Muscle of back (tissue), 11 donors: ENCODE measurements around the gene SLC45A3. TPM values are rescaled to one million over a fixed set of nuclear protein-coding genes. Genes with fewer than 3 reads are reported as not detected.
"Not testable (repeated sequence)": the region's sequence is repeated elsewhere in the genome, so short reads cannot be mapped to it uniquely, and the experiment has no call there.

Experiments
- DNase-seq, 3 donors: peaks; one replicate each; pipeline versions ENCODE4 v3.0.0 to v3.0.0-alpha.2; 2013
- polyA plus RNA-seq, 10 donors: library from polyadenylated mRNA; unstranded; fragments of 120-200 nt; gene quantifications; one replicate each; pipeline ENCODE4 v1.2.1, GENCODE V29; 2013; ENCODE audit not compliant: insufficient read length in 10 of 10

SLC45A3 gene
- polyA plus RNA-seq, 10 donors = 2.1 to 3.5 (median 3.0) TPM

DNA sequence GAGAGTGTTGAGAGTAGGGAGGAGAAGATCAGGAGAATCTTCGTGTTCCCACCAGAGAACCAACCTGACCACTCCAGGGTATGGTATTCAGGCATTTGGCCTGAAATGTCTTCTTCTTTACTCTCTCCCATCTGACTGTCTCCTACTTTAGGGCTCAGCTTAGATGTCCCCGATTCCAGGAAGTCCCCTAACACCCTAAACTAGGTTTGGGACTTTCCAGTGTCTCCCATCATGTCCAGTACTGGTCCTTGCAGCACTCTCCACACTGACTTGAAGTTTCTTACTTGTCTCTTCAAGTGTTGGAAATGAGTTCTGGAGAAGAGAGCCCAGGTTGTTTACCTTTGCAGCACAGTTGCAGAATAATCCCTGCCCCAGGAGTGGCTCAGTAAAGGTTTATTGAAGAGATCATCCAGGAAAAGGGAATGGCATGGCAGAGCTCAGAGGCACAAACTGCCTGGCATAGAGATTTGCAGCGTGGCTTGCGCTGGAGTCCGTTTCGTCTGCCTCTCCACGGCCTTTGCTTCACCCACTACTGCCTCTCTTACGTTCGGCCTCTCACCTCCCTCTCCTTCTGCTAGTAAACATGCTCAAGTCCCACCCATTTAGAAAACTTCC is 42.3 kb downstream of the SLC45A3 start:
- no peak for DNase-seq

DNA sequence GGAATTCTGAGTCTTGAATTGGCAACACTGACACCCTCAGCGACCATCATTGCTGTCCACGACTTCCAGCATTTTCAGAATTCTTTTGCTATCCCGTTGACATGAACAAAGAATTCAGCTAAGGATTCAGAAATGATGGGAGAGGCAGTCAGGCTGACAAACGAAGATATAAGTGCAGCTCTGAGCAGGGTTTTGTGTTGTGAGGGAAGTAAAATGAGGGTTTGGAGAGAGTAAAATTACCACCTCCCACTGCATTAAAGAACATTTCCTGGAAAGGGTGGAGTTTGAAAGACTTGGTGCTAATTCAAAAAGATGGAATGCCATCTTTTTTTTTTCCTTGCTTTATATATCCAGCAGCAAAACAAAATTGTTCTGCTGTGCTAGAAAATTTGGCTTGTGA is 43.6 kb downstream of the SLC45A3 start:
- peak in 1 of 3 donors; percentile 61 for DNase-seq

DNA sequence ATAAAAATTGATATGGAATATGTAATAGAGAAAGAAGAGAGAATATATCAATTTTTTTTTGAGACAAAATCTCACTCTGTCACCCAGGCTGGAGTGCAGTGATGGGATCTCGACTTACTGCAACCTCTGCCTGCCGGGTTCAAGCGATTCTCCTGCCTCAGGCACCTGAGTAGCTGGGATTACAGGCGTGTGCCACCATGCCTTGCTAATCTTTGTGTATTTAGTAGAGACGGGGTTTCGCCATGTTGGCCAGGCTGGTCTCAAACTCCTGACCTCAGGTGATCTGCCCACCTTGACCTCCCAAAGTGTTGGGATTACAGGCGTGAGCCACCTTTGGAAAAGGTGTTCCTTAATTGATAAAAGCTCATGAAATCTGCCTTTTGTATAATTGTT is 44.2 kb downstream of the SLC45A3 start:
- not testable (repeated sequence) for DNase-seq

DNA sequence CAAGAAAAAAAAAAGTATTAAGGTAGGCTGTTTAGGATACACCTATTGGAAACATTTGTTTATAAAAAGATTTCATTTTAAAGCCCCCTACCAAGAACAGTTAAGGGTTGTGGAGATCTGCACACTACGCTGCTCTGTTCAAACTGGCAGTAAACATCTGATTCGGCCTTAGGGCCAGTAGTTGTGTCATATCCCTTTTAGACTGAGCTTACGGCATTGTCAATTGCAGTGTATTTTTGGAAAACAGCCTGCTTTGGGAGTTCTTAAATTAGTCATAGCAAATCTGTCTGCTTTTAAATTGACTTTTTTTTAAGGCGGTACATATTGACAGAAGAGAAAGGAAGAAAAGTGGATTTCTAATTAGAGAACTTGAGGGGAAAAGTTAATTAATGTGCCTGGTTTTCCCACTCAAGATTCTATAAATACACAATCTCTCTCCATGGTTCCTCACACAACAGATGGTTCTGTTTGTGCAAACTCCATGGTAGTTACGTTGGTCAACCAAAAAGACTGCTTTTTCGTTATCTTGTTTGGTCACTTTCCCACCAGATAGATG is 46.8 kb downstream of the SLC45A3 start:
- DNase-seq = peak in 2 of 3 donors; percentile 8 to 25

DNA sequence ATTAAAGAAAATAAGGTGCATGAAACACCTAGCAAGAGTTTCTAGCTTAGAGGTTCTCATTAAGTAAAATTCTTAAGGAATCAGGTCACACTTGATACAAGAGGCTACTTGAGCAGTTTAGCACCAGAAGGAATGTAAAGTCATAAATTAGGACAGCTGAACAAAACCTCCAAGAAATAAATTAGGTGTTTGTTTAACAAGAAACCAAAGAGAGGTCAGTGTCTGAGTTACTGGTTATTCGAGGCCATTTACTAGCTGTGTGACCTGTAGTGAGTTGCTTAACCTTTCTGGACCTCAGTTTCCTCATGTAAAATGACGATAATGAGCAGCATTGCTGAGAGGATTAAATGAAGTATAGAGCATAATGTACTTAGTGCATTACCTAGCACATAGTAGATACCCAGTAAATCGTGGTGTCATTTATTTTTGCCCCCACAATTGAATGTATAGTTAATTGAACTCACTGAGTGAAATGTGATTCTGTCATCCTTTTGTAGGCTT is 47.6 kb downstream of the SLC45A3 start:
- no peak for DNase-seq

DNA sequence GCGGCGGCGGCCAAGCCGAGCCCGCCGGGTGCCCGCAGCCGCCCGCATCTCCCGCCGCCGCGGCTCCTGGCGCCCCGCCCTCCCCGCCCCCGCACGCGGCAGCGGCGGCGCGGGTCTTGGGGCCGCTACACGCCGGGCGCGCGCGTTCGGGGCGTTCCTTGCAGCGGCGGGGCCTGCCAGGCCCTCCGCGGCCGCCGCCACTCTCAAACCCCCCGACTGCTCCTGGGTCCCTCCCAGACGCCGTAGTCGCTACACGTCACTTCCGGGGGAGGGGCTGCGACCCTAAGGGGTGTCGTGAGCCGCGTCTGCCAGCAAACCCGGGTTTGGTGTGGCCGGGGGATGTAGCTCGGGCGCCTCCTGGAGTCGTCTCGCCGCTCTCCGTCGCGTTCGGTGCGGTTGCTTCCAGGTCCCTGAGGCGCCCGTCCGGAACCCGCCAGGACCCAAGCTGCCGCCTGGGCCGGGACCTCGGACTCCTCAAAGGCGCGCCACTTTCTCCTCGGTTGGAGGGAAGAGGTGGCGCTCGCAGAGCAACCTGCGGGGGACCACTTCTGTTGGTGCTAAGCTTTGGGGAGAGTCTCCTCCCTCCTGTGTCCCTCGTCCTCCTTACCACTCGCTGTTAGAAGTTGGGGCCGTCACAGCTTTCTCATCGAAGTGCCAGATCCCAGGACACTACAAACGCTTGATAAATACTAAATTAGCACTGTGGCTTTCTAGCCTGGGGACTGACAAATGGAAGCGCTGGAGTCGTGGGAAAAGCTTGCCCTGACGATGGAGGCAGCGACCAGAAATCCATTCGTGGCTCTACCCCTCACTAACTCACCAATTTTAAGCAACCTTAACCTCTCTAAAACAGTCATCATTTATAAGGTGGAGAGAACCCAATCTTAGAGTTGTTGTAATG is 48.3 kb downstream of the SLC45A3 start, which contains the start of gene ELK4:
ELK4 (minus strand) TSS at position 244 of the 901 bp plus-strand sequence. CDS start 8,129 bp downstream, outside the sequence.
- DNase-seq = peak; percentile 99

DNA sequence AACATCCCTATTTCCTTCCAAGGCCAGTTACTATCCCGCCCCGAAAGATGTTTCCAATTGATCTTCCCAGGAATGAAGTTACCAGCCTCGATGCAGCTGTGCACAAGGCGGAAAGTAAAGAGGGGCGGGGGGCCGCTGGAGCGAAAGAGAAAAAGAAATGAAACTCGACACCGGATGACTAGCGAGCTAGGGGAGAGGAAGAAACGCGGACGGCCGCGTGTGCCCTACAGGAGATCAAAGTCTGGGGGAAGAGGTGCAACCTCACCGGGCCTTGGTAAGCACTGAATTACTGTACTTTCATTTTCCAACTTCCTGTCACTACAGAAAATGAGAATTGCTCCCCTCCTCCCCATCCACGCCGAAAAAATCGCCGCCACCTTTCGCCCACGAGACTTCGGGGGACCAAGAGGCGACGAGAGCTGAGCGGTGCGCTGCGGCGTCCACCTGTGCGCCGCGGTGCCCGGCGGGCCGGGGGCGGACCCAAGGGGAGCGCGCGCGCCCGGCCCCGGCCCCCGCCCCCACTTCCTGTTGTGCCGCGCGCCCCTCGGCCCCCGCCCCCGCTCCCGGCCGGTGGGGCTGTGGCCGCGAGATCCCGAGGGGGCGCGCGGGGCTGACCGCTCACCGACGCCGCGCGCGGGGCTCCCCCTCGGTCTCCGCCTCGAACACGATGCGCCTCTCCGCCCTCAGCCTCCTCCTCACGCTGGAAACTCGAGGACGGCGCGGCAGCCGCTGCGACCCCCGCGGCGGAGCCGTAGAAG is 49.1 kb downstream of the SLC45A3 start:
- peak; percentile 68 to 94 (median 85) for DNase-seq

DNA sequence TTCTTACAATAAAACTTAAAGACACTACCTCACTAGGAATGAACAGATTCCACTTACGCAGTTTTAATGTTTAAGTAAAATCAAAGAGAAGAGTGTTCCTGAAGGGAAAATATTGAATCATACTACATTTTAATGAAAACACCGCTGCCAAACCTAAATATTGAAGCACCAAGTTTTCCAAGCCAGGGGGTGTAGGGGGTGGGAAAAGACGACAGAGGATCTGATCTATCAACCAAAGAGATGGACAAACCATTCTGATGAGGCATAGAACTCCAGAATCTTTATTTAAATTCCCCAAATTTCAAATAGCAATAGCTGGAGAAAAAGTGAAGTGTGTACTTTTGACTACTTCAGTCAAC is 49.7 kb downstream of the SLC45A3 start:
- DNase-seq = no peak

DNA sequence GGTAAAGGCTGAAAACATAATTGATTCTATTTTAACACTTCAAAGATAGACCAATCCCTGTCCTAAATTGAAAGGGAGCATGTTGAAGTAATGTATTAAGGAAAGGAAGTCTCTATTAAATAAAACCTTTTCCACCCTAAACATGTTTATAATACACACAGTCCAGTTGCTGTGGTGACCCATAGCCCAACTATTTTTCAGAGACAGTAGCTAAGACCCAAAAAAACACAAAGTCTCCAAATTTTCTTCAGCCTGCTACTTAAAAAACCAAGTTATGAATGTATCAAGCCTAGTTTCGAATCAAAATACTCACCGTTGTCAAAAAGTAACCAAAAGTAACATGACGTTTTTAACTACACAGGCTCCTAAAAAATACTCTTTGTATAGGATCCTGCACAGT is 50.1 kb downstream of the SLC45A3 start:
- DNase-seq = peak; percentile 41 to 78 (median 61)

DNA sequence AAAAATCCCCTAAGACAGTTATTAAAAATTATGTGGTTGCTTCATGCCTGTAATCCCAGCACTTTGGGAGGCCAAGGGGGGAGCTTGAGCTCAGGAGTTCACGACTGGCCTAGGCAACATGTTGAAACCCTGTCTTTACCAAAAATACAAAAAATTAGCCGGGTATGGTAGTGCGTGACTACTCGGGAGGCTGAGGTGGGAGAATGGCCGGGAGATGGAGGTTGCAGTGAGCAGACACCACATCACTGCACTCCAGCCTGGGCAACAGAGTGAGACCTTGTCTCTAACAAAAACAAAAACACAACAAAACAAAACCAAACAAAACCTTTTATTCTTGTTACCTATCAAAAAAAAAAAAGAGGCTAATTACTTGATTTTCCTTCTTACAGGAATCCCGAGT is 50.6 kb downstream of the SLC45A3 start:
- DNase-seq = no peak

DNA sequence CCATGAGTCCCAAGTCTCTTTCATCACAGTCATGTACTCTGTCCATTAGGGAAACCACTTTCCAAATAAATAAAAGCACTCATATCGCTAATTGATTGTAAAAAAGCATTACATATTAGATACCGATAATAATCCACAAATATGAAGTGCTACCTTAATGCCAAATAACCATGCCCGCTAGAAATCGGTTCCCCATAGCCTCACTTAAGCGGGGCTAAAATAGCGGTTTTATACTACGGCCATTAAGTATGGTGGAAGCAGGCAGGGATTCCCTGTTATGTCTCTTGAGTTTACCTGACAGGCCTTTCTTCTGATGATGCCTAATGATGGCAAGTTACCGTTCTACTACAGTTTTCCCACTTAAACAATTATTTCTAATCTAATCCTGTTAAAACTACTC is 52.4 kb downstream of the SLC45A3 start:
- no peak for DNase-seq

DNA sequence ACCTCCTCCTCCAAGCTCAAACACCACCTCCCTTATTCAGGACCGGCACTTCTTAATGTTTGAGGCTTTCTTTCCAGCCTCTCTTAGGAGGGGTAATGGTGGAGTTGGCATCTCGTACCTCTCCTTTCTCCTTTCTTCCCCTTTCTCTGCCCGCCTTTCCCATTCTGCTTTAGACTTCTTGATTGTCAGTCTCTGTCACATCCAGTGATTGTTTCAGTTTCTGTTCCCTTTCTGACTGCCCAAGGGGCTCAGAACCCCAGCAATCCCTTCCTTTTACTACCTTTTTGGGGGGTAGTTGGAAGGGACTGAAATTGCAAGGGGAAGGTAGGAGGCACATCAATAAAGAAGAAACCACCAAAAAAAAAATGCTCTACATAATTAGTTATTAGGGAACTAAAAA is 54.1 kb downstream of the SLC45A3 start:
- no peak for DNase-seq

DNA sequence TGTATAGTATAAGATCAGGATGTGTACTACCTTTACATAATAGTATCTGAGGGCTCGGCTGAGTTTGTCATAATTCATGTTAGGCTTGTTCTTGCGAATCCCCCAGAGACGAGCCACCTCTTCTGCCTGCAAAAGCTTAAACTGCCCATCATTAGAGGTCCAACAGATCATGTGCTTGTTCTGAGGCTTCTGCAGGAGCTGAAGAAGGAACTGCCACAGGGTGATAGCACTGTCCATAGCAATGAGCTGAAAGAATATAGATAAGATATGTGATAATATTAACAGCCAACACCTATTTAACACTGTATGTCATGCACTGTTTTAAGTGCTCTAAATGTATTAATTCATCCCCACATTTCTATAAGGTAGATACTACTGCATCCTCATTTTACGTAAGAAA is 56.7 kb downstream of the SLC45A3 start:
- no peak for DNase-seq

DNA sequence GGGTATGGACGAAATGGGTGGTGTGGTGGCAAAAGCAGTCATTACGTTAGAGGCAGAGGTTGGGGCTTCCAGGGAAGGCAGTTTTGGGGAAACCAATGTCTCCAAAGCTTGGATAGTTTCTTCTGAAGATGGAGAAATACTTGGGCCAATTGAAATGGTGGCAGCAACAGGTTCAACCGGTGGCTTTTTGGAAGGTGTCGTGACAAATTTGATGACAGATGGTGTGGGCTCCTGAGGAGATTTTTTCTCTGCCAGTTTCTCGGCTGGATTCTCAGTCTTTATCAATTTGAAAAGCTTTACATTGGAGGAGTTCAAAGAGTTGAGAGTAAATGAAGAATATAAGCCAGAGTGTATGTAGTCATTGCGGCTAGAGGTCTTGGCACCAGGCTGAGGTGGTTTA is 60.0 kb downstream of the SLC45A3 start:
- DNase-seq = no peak

DNA sequence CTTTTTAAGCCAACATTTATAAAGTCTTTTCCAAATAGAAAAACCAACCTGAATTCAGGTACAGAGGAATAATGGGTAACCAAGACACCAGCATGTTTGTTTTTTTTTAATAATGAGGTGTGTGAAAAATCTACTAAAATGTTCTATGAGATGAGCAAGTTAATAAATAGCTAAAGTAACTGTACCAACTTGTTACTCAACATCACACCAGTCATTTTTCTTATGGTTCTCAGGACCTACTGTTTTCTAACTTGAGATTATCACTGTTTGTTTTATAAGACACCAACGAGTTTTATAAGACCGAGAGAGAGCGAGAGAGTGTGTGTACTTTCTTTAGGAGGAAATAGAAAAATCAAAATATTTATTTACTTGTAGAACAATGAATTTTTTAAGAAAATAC is 60.9 kb downstream of the SLC45A3 start:
- DNase-seq = no peak

DNA sequence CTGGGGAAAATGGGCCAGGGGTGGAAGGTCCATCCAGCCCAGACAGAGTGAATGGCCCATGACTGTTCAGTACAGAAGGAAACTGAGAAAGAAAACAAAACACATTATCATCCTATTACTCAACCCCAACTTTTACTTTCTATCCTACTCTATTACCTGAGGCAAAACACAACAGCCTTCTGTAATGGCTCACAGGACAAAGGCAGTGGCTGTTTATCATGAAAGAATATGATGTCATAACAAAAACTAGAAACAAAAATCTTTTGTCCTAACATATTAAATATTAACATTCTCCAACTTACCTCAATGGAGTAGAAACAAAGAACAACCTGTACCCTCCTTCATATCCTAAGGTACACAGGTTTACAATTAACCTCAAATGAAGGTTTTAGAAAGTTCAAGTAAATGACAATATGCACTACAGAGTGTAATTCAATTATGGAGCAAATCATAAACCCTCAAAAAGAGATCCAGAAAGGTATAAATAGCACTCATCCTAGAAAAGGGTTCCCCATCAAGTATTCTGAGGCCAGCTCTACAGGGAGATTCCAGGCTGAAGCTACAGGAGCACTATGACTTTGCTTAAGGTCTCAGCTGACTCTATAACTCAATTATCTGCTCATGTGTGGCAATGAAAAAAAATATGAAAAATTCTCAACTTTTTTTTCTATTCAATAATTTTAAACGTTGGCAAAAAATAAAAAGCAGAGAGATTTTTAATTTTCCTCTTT is 63.6 kb downstream of the SLC45A3 start:
- no peak for DNase-seq

DNA sequence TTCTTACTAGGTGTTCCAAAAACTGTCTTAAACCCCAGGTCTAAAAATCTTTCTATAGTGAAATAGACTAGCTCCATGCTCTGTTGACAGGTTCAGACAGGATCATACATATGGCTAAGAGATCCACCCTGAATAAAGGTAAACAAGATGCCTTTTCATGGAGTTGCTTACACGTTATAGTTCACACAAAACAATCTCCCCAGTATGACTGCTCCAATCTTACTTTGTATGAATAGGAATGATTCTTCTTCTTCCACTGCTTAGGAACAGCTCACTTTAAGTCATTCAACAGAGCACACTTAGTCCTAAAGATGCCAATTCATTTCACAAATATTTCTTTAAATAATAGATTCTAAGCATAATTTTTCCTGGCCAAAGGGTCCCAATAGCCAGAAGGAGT is 64.5 kb downstream of the SLC45A3 start:
- DNase-seq = no peak

DNA sequence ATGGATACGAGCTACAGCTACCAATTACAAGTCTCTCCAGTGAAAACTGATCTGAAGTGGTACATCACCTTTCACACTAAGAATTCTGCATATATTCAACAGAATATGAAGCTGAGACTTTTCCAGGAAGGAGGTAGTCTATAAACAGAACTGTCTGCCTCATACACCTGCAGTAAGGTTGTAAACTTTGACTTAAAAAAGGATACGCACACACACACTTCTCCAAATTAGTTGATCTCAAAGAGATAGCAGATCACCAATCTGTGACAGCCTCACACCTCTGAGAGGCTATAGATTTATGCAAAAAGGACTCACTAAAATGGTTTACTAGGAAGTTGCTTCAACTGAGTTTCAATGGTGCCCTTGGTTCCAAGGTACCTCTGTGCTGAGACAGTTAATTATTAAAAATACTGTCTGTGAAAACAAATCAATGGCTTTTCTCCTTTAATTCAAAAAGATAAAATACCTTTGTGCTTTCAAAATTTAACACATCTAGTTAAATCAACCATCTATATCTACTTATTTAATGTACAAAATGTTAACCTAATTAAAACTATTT is 66.4 kb downstream of the SLC45A3 start:
- no peak for DNase-seq

DNA sequence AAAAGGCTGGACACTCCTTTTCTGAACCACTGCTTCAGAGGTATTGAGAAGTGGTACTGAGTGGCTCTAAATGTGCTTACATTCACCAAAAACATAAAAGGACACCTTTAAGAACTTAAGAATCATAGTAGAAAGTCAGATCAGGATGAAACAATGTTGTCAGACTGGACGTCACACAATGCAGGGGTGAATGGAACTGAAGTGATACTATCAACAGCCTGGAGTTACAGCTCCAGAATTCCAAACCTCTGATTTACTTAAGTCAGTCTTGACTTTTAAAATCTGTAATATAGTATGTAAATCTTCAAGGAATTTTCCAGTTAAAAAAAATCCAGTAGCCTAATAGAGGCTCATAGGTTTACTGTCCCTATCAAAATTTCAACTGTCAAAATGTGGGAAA is 67.8 kb downstream of the SLC45A3 start:
- DNase-seq = no peak

DNA sequence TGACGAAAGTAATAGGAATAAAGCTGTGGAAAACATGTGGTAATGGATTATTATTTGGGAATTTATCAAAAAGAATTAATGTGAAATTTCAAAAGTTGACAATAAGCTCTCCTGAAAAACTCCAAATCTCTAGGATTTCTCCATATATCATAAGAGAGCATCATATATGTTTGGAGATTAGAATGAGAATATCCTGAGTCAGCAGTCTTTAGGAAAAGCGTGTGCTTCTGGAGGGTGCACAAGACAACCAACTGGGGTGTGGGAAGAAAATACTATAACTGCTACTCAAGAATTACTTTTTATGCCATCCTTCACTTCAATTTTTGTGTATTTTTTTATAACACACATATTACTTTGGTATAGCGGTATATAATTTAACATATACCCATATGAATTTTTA is 68.2 kb downstream of the SLC45A3 start:
- no peak for DNase-seq

DNA sequence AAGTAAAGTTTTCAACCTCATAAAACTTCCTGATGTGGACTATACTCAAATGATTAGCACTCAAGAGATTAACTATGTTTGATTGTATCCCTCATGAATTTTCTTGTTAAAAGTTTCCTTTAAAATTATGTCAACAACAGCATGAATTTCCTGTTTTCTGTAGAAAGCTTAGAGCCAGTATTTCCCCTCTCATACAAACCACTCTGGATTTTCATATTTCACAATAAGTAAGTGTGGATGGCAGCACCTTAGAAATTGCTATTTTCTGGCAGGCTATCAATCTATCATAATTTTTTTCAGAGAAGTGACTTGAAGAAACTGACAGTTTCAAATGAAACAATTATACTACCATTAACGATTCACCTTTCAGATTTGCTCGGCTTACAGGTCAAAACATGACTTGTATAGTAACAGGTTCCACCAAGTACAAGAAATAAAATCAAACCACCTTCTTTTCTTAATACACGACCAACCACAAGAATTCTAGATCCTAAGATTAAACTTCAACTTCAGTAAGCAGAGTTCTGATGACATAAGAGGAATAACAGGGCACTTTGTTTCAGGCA is 69.3 kb downstream of the SLC45A3 start:
- DNase-seq = no peak
